Measurements from ENCODE around the gene LTBP1.

DNA sequence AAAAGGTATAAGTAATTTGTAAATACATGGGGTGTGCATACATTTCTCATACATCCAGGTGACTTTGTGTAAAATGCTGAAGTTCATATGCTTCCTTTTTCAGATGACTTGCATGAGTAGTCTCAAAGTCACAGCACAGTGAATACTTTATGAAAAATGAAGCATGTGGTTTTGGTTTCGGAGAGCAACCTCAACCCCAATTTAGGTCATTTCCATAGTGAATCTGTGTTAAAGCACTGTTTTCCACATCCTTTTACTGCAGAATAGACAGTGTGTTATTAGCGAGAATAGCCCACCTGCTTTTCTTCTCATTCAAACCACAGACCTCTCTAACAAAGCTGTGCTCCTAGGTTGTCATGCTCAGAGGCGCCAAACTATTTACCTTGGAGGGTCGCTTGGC is 325.2 kb downstream of the LTBP1 start:
- TF ChIP-seq, protein P1, sequence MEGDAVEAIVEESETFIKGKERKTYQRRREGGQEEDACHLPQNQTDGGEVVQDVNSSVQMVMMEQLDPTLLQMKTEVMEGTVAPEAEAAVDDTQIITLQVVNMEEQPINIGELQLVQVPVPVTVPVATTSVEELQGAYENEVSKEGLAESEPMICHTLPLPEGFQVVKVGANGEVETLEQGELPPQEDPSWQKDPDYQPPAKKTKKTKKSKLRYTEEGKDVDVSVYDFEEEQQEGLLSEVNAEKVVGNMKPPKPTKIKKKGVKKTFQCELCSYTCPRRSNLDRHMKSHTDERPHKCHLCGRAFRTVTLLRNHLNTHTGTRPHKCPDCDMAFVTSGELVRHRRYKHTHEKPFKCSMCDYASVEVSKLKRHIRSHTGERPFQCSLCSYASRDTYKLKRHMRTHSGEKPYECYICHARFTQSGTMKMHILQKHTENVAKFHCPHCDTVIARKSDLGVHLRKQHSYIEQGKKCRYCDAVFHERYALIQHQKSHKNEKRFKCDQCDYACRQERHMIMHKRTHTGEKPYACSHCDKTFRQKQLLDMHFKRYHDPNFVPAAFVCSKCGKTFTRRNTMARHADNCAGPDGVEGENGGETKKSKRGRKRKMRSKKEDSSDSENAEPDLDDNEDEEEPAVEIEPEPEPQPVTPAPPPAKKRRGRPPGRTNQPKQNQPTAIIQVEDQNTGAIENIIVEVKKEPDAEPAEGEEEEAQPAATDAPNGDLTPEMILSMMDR (IDR thresholded peaks at IDR 0.05): no peak
- no peak for TF ChIP-seq POLR2A (IDR thresholded peaks at IDR 0.05)

All from vagina (tissue), 2 donors.